Neural cell (in vitro differentiated cells): ENCODE measurements around the gene STARD13. TPM values are rescaled to one million over a fixed set of nuclear protein-coding genes. Genes with fewer than 3 reads are reported as not detected.

ENCODE experiments used
- H2AFZ ChIP-seq: fragments of 200-600, 300-800 bp; sonication (generic), shearing (Covaris generic); 2 replicates; pipeline ENCODE4 v1.6.0; 2014; ENCODE audit warnings: low read depth, mild to moderate bottlenecking, antibody characterized with exemption, low read length, moderate library complexity
- H3F3A ChIP-seq: fragments of 200-600 bp; shearing (Covaris generic); 2 replicates; pipeline ENCODE4 v1.6.1; 2016; ENCODE audit warnings: mild to moderate bottlenecking, moderate library complexity, mixed read lengths, antibody characterized with exemption, low read length; ENCODE audit not compliant: insufficient read depth, poor library complexity, severe bottlenecking
- H3K27ac ChIP-seq: fragments of 200-600, 300-800 bp; sonication (generic), shearing (Covaris generic); 2 replicates; pipeline ENCODE4 v1.5.1; 2014; ENCODE audit warnings: mild to moderate bottlenecking, low read length, moderate library complexity
- H3K27me3 ChIP-seq: fragments of 300-800, 200-600 bp; sonication (generic), shearing (Covaris generic); 2 replicates; pipeline ENCODE4 v1.6.0; 2014; ENCODE audit warnings: mild to moderate bottlenecking, low read depth, low read length, moderate library complexity; ENCODE audit not compliant: insufficient read depth
- H3K36me3 ChIP-seq: fragments of 300-800, 200-600 bp; sonication (generic), shearing (Covaris generic); 2 replicates; pipeline ENCODE4 v1.5.1; 2014; ENCODE audit warnings: mild to moderate bottlenecking, antibody characterized with exemption, low read length, moderate library complexity; ENCODE audit not compliant: insufficient read depth
- H3K4me2 ChIP-seq: fragments of 300-800, 200-600 bp; sonication (generic), shearing (Covaris generic); 2 replicates; pipeline ENCODE4 v1.6.0; 2014; ENCODE audit warnings: mild to moderate bottlenecking, low read length
- H3K4me3 ChIP-seq: fragments of 300-800, 200-600 bp; sonication (generic), shearing (Covaris generic); 2 replicates; pipeline ENCODE4 v1.5.1; 2014; ENCODE audit warnings: mild to moderate bottlenecking, low read length, moderate library complexity
- H3K79me2 ChIP-seq: fragments of 200-600 bp; shearing (Covaris generic); replicated peaks from 2 replicates; pipeline ENCODE4 v1.6.0; 2014; ENCODE audit warnings: mild to moderate bottlenecking, low read length, moderate library complexity; ENCODE audit not compliant: insufficient read depth
- H3K9ac ChIP-seq: fragments of 300-800, 200-600 bp; sonication (generic), shearing (Covaris generic); 2 replicates; pipeline ENCODE4 v1.6.1; 2016; ENCODE audit warnings: mild to moderate bottlenecking, low read length, mixed read lengths
- H3K9me2 ChIP-seq: fragments of 200-600 bp; shearing (Covaris generic); 2 replicates; pipeline ENCODE4 v1.6.1; 2016; ENCODE audit warnings: mild to moderate bottlenecking, low read length, mixed read lengths; ENCODE audit not compliant: insufficient read depth
- H3K9me3 ChIP-seq: fragments of 200-600, 300-800 bp; sonication (generic), shearing (Covaris generic); 2 replicates; pipeline ENCODE4 v1.6.1; 2016; ENCODE audit warnings: mild to moderate bottlenecking, mixed run types, low read length, moderate library complexity, mixed read lengths
- H4K20me1 ChIP-seq: fragments of 200-600 bp; shearing (Covaris generic); 2 replicates; pipeline ENCODE4 v1.6.1; 2016; ENCODE audit warnings: mild to moderate bottlenecking, mixed run types; ENCODE audit not compliant: insufficient read depth
- CTCF ChIP-seq: fragments of 450-650 bp; IDR thresholded peaks from 2 replicates; pipeline ENCODE4 v1.5.1; 2014; ENCODE audit warnings: antibody characterized with exemption, mild to moderate bottlenecking, moderate library complexity; ENCODE audit not compliant: poor library complexity, severe bottlenecking
- EP300 ChIP-seq: fragments of 450-650 bp; conservative IDR thresholded peaks from 2 replicates; pipeline ENCODE4 v1.6.1; 2014; ENCODE audit warnings: antibody characterized with exemption, mild to moderate bottlenecking, moderate library complexity; ENCODE audit not compliant: poor library complexity, severe bottlenecking
- EZH2 ChIP-seq: fragments of 200-600, 300-800 bp; shearing (Covaris generic), sonication (generic); IDR thresholded peaks from 2 replicates; pipeline ENCODE4 v1.6.1; 2014; ENCODE audit warnings: antibody characterized with exemption, low read length, borderline replicate concordance, mild to moderate bottlenecking; ENCODE audit not compliant: insufficient read depth, poor library complexity, severe bottlenecking
- MXI1 ChIP-seq: fragments of 450-650 bp; conservative IDR thresholded peaks from 2 replicates; pipeline ENCODE4 v1.6.1; 2014; ENCODE audit warnings: antibody characterized with exemption, mild to moderate bottlenecking; ENCODE audit not compliant: poor library complexity, severe bottlenecking
- POLR2AphosphoS5 ChIP-seq: IDR thresholded peaks from 2 replicates; pipeline ENCODE4 v1.6.1; 2012
- RAD21 ChIP-seq: fragments of 450-650 bp; conservative IDR thresholded peaks from 2 replicates; pipeline ENCODE4 v1.6.1; 2014; ENCODE audit warnings: antibody characterized with exemption, mild to moderate bottlenecking, moderate library complexity
- REST ChIP-seq: IDR thresholded peaks from 2 replicates; pipeline ENCODE4 v1.6.1; 2012; ENCODE audit warnings: borderline replicate concordance
- SMC3 ChIP-seq: fragments of 450-650 bp; conservative IDR thresholded peaks from 2 replicates; pipeline ENCODE4 v1.6.1; 2014; ENCODE audit warnings: antibody characterized with exemption, mild to moderate bottlenecking, moderate library complexity; ENCODE audit not compliant: poor library complexity
- TAF1 ChIP-seq: IDR thresholded peaks from 2 replicates; pipeline ENCODE4 v1.6.1; 2012; ENCODE audit warnings: low read depth
- polyA plus RNA-seq: library from polyadenylated mRNA; depleted of rRNA; stranded (reverse); fragments of >200 nt; gene quantifications from 2 replicates; pipeline ENCODE4 v1.2.3, GENCODE V29; 2014

Gene STARD13
- polyA plus RNA-seq, 1 donor from 2014 or later = 0.05 TPM

- Histone ChIP-seq H3K27me3 (no peaks in the 10 kb centered on the region), H3K4me3 (no peak overlapping the region), H3K27ac (no peak overlapping the region), H3K9me3 (no peaks in the 10 kb centered on the region), H3K4me2 (no peak overlapping the region), H4K20me1 (no peaks in the 10 kb centered on the region), H3K36me3 (no peaks in the 10 kb centered on the region), H3K9ac (no peak overlapping the region), H3F3A (no peaks in the 10 kb centered on the region), H3K9me2 (no peaks in the 10 kb centered on the region), H2AFZ (no peak overlapping the region), H3K79me2 (no peaks in the 10 kb centered on the region)
- no peak for TF ChIP-seq POLR2AphosphoS5
- TF ChIP-seq RAD21 = no peak
- TF ChIP-seq MXI1 = no peak
- no peak for TF ChIP-seq EP300
- TF ChIP-seq REST = no peak
- TF ChIP-seq CTCF = no peak
- no peak for TF ChIP-seq SMC3
- no peak for TF ChIP-seq TAF1
- TF ChIP-seq EZH2 = no peak
Measured at GRCh38 chr13:33286128-33286527, 573 bp upstream of the STARD13 start.

GRCh38 chr13:33284916-33285315 is 639 bp downstream of the STARD13 start:
- Histone ChIP-seq H3K9me2 (no peaks in the 10 kb centered on the region), H3K36me3 (no peaks in the 10 kb centered on the region), H3K79me2 (no peaks in the 10 kb centered on the region), H3K4me2 (no peak overlapping the region), H3F3A (no peaks in the 10 kb centered on the region), H2AFZ (no peak overlapping the region), H3K4me3 (no peak overlapping the region), H3K27ac (no peak overlapping the region), H3K9me3 (no peaks in the 10 kb centered on the region), H4K20me1 (no peaks in the 10 kb centered on the region), H3K9ac (no peak overlapping the region), H3K27me3 (no peaks in the 10 kb centered on the region)
- TF ChIP-seq CTCF (no peak), POLR2AphosphoS5 (no peak), EP300 (no peak)
